GM12891 (cell line): ENCODE results near the gene B9D2.

Source experiments
- DNase-seq: peaks from one replicate; pipeline ENCODE4 v3.0.0; 2011; ENCODE audit warnings: low spot score; ENCODE audit not compliant: insufficient read length
- FAIRE-seq: peaks from 2 replicates; lab custom pipeline; 2011; peaks lifted over from hg19 to GRCh38; lab: Jason Lieb, UNC
- PAX5 ChIP-seq: IDR thresholded peaks from 2 replicates; pipeline ENCODE4 v1.6.1; 2011; ENCODE audit warnings: low read length, moderate library complexity, mild to moderate bottlenecking; ENCODE audit not compliant: insufficient read depth, severe bottlenecking
- POLR2A ChIP-seq: IDR thresholded peaks from 2 replicates; pipeline ENCODE4 v1.6.1; 2011; ENCODE audit warnings: low read depth, low read length, control low read depth
- POLR2AphosphoS5 ChIP-seq: IDR thresholded peaks from 2 replicates; pipeline ENCODE4 v1.6.1; 2011; ENCODE audit warnings: low read depth, low read length, control low read depth
- POU2F2 ChIP-seq: IDR thresholded peaks from 2 replicates; pipeline ENCODE4 v1.6.1; 2011; ENCODE audit warnings: low read depth, mild to moderate bottlenecking, control low read depth, low read length, moderate library complexity
- SPI1 ChIP-seq: IDR thresholded peaks from 2 replicates; pipeline ENCODE4 v1.6.1; 2011; ENCODE audit warnings: low read depth, low read length, control low read depth
- TAF1 ChIP-seq: IDR thresholded peaks from 2 replicates; pipeline ENCODE4 v1.6.1; 2011; ENCODE audit warnings: low read depth, low read length, control low read depth

B9D2 gene

DNA sequence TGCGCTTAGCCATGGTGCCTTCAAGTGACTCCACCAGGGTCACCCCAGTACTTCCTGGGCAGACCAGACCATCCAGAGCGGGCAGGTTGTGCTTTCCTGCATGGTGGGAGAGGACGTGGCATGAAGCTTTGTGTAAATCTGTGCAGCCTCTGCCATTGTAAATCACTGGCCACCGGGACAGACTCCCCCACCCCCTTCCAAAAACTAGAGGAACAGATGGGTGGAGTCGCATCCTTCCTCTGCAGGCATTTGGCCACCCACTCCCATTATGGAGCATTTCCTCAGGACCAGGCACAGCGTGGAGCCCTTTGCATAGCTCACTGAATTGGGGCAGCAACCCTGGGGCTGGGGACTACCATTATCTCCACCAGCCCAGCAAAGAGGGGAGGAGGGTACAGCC lies 41.8 kb upstream of the B9D2 start:
- no peak for FAIRE-seq

DNA sequence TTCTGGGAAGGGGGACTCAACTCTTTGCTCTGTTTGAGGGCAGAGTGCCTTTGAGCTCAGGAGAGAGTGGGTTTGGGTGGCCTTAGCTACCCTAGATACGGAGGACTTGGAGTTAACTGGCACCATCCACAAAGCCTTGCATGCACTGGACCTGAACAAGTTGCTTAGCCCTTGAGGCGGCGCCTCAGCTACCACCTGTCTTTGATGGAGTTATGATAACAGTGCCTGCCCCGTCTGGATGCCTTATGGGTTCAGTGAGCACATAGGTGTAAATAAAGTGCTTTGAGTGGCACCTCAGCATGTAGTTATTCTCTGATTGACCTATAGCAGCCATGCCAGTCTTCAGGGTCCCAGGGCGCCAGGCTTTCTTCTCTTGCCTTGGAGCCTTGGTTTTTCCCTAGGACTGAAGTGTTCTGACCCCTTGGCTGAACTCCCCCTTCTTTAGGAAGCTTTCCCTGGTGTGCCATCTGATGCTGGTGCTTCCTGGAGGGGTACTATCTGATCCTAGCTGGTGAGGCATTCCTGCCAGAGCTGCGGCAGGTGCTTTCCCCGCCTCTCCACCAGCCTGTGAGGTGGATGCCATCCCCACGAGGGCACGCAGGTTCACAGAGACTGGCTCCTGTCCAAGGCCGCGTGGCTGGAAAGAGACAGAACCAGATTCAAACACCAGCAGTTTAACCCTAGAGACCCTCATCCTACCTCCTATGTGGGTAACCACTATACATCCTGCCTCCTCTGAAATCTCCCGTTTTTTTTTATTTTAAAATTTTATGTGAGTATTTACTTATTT lies 39.4 kb upstream of the B9D2 start:
- FAIRE-seq (no peak), DNase-seq (no peak)
- TF ChIP-seq TAF1: no peak
- no peak for TF ChIP-seq PAX5
- TF ChIP-seq SPI1: no peak
- no peak for TF ChIP-seq POLR2AphosphoS5
- no peak for TF ChIP-seq POLR2A
- no peak for TF ChIP-seq POU2F2

More for the DNA sequence above, 41.8 kb upstream of the B9D2 start:
- TF ChIP-seq PAX5: no peak
- no peak for TF ChIP-seq POU2F2
- TF ChIP-seq SPI1: no peak
- TF ChIP-seq POLR2A: no peak
- no peak for TF ChIP-seq TAF1
- no peak for TF ChIP-seq POLR2AphosphoS5
- DNase-seq: no peak

DNA sequence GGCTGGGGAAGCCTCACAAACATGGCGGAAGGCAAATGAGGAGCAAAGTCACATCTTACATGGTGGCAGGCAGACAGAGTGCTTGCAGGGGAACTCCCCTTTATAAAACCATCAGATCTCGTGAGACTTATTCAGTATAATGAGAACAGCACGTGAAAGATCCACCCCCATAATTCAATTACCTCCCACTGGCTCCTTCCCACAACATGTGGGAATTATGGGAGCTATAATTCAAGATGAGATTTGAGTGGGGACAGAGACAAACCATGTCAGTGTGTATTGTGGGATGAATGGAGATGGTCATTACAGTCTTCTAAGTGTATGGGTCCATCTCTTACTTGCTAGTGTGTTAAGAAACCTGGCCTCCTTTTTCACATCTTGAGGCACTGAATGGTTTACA lies 38.1 kb upstream of the B9D2 start:
- TF ChIP-seq POLR2A: no peak
- TF ChIP-seq TAF1: no peak
- no peak for TF ChIP-seq POLR2AphosphoS5
- TF ChIP-seq POU2F2: no peak
- DNase-seq (no peak), FAIRE-seq (no peak)

DNA sequence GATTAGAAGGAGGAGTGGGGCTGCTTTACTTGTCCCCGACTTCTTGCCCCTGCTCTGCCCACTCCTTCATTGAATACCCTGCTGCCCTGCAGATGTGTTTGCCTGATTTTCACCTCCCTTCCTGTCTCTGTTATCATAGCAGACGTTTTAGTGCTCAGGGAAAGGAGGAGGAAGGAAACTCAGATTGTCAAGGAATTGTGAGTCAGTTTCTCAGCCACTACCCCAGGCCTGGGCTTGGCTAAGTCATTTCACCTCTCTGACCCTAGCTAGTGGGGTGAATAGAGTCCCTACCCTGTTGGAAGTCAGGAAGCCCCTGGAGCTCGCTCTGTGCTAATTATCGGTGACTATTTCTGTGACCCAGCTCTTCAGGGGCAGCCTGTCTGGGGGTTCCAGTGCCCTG lies 37.5 kb upstream of the B9D2 start:
- no peak for DNase-seq
- no peak for FAIRE-seq
- TF ChIP-seq POLR2A (no peak), TAF1 (no peak), SPI1 (no peak), POU2F2 (no peak)

DNA sequence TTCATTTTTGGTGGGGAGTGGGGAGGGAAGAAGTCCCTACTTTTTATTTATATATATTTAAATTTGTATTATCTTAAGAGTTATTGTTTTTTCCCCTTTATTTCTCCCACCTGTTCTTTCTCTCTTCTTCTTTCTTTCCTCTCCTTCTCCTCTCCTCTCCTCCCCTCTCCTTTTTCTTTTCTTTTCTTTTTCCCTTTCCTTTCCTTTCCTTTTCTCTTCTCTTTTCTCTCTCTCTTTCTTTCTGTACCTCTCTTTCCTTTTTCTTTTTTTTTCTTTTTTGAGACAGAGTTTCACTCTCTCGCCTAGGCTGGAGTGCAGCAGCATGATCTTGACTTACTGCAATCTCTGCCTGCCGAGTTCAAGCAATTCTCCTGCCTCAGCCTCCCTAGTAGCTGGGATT lies 35.6 kb upstream of the B9D2 start:
- FAIRE-seq (no peak), DNase-seq (no peak)
- no peak for TF ChIP-seq POLR2AphosphoS5
- TF ChIP-seq POU2F2: no peak
- no peak for TF ChIP-seq POLR2A
- TF ChIP-seq TAF1: no peak
- no peak for TF ChIP-seq PAX5

DNA sequence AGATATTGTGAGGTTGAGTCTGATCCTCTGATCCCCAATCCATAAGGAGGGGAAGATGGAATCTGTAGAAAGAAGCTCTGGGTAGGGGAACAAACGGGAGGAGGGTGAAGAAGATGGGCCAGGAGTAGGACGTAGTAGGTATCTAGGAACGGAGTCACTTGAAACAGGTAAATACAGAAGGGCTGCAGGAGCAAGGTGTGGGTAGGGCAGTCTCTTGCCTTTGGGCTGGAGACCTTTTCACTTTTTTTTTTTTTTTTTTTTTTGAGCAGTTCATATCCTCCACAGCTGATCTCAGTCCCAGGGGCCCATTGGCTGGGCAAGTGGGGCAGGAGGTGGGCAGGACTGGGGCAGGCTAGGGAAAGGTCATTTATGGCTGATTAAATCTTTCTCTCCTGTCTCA lies 35.1 kb upstream of the B9D2 start:
- no peak for DNase-seq
- TF ChIP-seq TAF1: no peak
- TF ChIP-seq POLR2A: no peak
- no peak for TF ChIP-seq POU2F2
- no peak for TF ChIP-seq SPI1
- TF ChIP-seq PAX5: no peak
- no peak for TF ChIP-seq POLR2AphosphoS5
- no peak for FAIRE-seq

DNA sequence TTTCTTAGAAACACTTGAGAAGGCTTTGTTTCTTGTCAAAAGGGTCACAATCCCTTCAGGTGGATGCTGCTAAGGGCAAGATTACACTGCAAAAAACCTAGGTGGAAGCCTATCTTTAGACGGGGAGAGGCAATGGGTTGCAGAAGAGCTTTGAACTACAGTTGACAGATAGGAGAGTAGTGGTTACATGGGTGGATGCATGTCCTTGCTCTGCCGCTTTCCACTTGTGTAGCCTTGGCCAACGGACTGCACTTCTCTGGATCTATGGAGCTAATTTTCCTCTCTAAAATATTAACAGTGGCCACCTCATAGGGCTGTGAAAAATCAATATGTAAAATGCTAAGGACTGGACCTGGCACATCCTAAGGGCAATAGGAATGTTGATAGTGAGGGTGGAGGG lies 34.6 kb upstream of the B9D2 start:
- FAIRE-seq: no peak
- DNase-seq: no peak

DNA sequence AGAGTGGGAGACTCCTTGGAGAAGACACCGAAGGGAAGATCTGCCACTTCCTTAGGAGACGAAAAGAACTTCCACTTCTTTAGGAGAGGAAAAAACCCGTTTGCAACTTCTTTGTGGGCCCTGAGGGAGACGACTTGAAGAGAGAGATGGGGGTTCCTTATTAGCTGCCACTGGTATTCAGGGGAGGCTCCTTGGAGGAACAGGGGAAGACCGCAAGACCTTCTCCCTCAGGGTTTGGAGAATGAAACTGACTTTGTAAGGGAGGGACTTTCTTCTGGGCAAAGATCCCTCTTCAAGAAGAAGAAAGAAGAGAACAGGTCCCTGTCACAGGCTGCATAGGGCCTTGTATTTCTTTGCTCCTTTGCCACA lies 34.1 kb upstream of the B9D2 start:
- no peak for DNase-seq
- no peak for TF ChIP-seq POU2F2
- TF ChIP-seq PAX5: no peak
- TF ChIP-seq TAF1: no peak
- TF ChIP-seq POLR2AphosphoS5: no peak
- no peak for TF ChIP-seq POLR2A
- no peak for FAIRE-seq

More for the DNA sequence above, 34.6 kb upstream of the B9D2 start:
- TF ChIP-seq TAF1 (no peak), SPI1 (no peak), POLR2A (no peak), PAX5 (no peak)

DNA sequence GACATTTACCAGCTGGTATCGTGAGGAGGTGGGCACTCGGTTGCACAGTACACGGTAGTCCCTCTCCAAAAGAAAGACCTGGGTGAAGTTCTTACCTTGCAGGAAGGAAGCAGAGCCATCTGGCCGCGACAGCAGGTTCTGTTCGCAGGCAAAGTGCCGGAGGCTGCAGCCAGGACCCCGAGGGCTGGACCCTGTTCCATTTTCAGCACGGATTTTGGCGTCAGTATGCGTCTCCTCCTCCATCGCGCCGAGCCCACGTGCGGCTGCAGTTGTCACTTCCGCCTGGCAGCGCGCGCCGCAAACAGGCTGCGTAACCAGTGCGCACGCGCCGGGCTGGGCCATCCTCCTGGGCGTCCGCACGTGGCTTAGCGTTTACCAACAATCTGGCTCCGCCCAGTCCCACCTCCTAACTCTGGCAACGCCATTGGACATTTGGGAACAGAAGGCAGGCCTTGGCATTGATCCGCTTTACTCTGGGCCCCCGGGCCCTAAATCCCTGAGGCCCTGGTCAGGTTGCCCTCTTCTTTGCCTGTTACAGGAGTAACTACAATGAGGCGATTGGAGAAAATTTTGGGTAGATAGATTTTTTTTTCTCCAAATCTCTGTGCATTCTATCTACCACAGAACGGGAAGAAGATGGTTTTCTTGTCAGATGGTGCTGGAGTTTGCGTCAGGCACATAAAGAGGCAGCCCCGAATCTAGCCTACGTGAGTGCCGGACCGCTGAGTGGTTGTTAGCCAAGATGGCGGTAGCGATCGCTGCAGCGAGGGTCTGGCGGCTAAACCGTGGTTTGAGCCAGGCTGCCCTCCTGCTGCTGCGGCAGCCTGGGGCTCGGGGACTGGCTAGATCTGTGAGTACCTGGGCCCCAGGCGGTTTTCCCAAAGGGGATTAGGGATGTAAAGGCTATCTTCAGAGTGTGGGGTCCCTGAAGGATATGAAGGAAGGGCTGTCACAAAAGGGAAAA lies 33.4 kb upstream of the B9D2 start, which contains the start of the genes BCKDHA and EXOSC5:
Gene BCKDHA, plus strand, starts transcription at position 733 of the 964 bp plus-strand sequence. Its CDS starts 10 bp downstream, at position 743.
Gene EXOSC5, minus strand, starts transcription at position 274 of the 964 bp plus-strand sequence. Its CDS starts 31 bp downstream, at position 243.
- TF ChIP-seq POLR2AphosphoS5 (peak; percentile 62), POLR2A (peak; percentile 81), PAX5 (no peak), SPI1 (peak; percentile 64), POU2F2 (peak; percentile 55; the same call in 1 of the 2 replicates), TAF1 (peak; percentile 87)
- FAIRE-seq (peak; percentile 99), DNase-seq (peak; percentile 92)

DNA sequence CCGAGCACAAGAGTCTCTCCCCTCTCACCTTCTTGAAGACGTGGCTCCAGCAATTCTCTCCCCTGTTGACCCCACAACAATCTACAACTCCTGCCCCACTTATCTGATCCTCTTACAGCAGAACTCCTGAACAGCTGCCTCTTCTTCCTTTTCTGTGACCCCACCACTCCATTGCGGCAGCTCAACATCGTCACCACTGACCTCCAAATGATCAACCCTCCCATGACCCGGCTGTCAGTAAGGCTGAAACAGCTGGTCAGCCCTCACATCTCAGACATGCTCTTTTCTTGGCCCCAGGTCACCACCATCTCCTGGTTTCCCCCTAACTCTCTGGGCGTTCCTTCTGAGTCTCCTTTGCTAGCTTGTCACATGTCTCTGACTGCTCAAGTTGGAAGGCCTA lies 31.4 kb upstream of the B9D2 start:
- TF ChIP-seq POU2F2 (no peak), SPI1 (no peak), TAF1 (no peak), POLR2A (no peak), PAX5 (no peak), POLR2AphosphoS5 (no peak)
- no peak for DNase-seq
- FAIRE-seq: no peak
